GM12892 (cell line): ENCODE measurements around the gene MAPK8IP1.

ENCODE experiments used
- POLR2A ChIP-seq: IDR thresholded peaks from 2 replicates; pipeline ENCODE4 v1.6.1; 2011; ENCODE audit warnings: low read depth, low read length, control low read depth
- POLR2AphosphoS5 ChIP-seq: IDR thresholded peaks from 2 replicates; pipeline ENCODE4 v1.6.1; 2011; ENCODE audit warnings: low read depth, low read length, control low read depth
- TAF1 ChIP-seq: IDR thresholded peaks from 2 replicates; pipeline ENCODE4 v1.6.1; 2011; ENCODE audit warnings: low read depth, mild to moderate bottlenecking, control low read depth, low read length, borderline replicate concordance

DNA sequence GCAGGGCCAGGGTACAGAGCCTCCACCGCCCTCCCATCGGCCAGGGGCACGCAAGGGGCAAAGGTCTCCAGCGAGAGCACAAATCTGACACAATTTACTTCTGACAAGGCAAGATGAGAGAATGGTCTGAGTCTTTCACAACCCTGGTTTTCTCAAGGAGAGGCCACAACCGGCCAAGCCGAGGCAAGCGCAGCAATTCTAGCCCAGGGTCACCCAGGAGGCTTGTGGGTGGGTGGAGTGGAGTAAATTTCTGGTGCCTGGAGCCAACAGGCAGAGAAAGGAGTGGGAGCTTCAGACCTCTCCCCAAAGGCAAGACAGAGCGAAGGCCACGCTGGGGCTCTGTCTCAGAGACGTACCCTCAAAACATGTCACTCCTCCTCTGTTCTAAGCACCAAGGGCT, 46.3 kb downstream of the MAPK8IP1 start:
- TF ChIP-seq POLR2AphosphoS5 = no peak
- TF ChIP-seq POLR2A = no peak
- no peak for TF ChIP-seq TAF1
